SIG-M5 treated with dmso at 0.1 percent for 504 hours (cell line): ENCODE measurements around the gene PEX26.

Experiments
- DNase-seq: peaks from one replicate; lab custom pipeline; 2025; ENCODE audit not compliant: unreplicated experiment; lab: John Stamatoyannopoulos, UW

Gene PEX26

DNA sequence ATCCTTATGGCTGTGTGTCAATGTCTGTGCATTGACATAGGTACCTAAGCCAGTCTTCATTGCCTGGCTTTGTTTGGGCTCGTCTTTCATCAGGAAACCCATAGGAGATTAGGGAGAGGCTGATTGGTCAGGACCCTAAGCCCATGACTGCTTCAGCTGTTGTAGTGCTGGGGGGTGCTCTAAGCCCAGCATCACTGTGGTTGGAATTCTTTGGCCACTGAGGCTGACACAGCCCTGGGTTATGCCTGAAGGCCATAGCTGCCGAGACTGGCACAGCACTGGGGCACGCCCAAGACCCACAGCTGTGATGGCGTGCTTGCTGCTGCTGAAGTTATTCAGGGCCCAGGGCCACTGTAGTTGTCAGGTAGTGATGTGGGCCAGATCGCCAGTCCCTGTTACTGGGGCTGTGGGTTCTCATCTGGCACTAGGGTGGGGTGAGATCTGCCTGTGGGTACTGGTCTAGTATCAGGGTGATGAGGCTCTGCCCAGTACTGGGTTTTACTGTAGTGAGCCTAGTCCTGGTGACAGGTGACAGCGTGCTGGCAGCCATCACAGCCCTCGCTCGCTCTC, 77.1 kb downstream of the PEX26 start:
- DNase-seq: no peak
